ENCODE measurements around the gene CRP. TPM values are rescaled to one million over a fixed set of nuclear protein-coding genes. Genes with fewer than 3 reads are reported as not detected.
"Not testable (repeated sequence)": the region's sequence is repeated elsewhere in the genome, so short reads cannot be mapped to it uniquely, and the experiment has no call there.

Gene CRP
- total RNA-seq, 1 donor from 2014 or later = not detected

- DNase-seq (ENCODE audit: low read depth) = no peak
Measured at GRCh38 chr1:159700312-159700711, 14.1 kb downstream of the CRP start.

- no peak for DNase-seq (ENCODE audit: low read depth)
Measured at GRCh38 chr1:159699653-159700052, 14.7 kb downstream of the CRP start.

- no peak for DNase-seq (ENCODE audit: low read depth)
Measured at GRCh38 chr1:159699246-159699645, 15.1 kb downstream of the CRP start.

- no peak for DNase-seq (ENCODE audit: low read depth)
Measured at GRCh38 chr1:159687511-159687910, 26.9 kb downstream of the CRP start.

GRCh38 chr1:159686599-159687299 lies 27.6 kb downstream of the CRP start:
- no peak for DNase-seq (ENCODE audit: low read depth)

GRCh38 chr1:159678939-159679338 lies 35.5 kb downstream of the CRP start:
- no peak for DNase-seq (ENCODE audit: low read depth)

GRCh38 chr1:159675046-159675445 lies 39.3 kb downstream of the CRP start:
- DNase-seq (ENCODE audit: low read depth) = no peak

GRCh38 chr1:159672390-159672789 lies 42.0 kb downstream of the CRP start:
- DNase-seq (ENCODE audit: low read depth) = not testable (repeated sequence)

GRCh38 chr1:159669338-159669737 lies 45.1 kb downstream of the CRP start:
- DNase-seq (ENCODE audit: low read depth) = no peak

- no peak for DNase-seq (ENCODE audit: low read depth)
Measured at GRCh38 chr1:159668739-159669138, 45.6 kb downstream of the CRP start.

- DNase-seq (ENCODE audit: low read depth) = no peak
Measured at GRCh38 chr1:159664247-159664646, 50.1 kb downstream of the CRP start.

GRCh38 chr1:159663552-159663951 lies 50.8 kb downstream of the CRP start:
- DNase-seq (ENCODE audit: low read depth) = no peak

Other genes with a start within 250 kb of the CRP start
- gene OR10J5, start 178.6 kb downstream of the CRP start, total RNA-seq = not detected in 2 replicates
- gene APCS, start 126.8 kb downstream of the CRP start, total RNA-seq = not detected in 2 replicates
- 14.9 and 26.5 TPM in 2 replicates for gene DUSP23, start 66.4 kb upstream of the CRP start, total RNA-seq
- gene FCRL6, start 87.8 kb upstream of the CRP start, total RNA-seq = not detected in 2 replicates
- gene SLAMF8, start 112.3 kb upstream of the CRP start, total RNA-seq = 0.05 TPM in 2 replicates
- not detected in 2 replicates for gene VSIG8, start 148.1 kb upstream of the CRP start, total RNA-seq
- not detected in 2 replicates for gene CFAP45, start 185.6 kb upstream of the CRP start, total RNA-seq
- gene TAGLN2, start 210.9 kb upstream of the CRP start, total RNA-seq = 65.1 and 75.5 TPM in 2 replicates
- 0.16 TPM in 1 of 2 replicates, not detected in the other for gene IGSF9, start 231.0 kb upstream of the CRP start, total RNA-seq
- gene SLAMF9, start 239.6 kb upstream of the CRP start, total RNA-seq = not detected in 2 replicates

Data from myocyte (in vitro differentiated cells).